PC-9 (cell line): Measurements from ENCODE around the gene NLRP8. TPM values are rescaled to one million over a fixed set of nuclear protein-coding genes. Genes with fewer than 3 reads are reported as not detected.
"Not testable (repeated sequence)": the region's sequence is repeated elsewhere in the genome, so short reads cannot be mapped to it uniquely, and the experiment has no call there.

ENCODE experiments used
- BruUV-seq: library from RNA; stranded (reverse); fragments of 400-500 nt; replicated peaks from 2 replicates; lab custom pipeline; 2021; lab: Mats Ljungman, UMichigan
- CTCF ChIA-PET: fragments of 300-600 bp; sonication (Branson Sonifier 250); formaldehyde crosslinking; loops from one replicate; lab custom pipeline; 2022; ENCODE audit warnings: antibody characterized with exemption; lab: Charles Lee
- POLR2A ChIA-PET: fragments of 300-600 bp; sonication (Branson Sonifier 250); formaldehyde crosslinking; loops from one replicate; lab custom pipeline; 2022; ENCODE audit warnings: antibody characterized with exemption; ENCODE audit not compliant: unreplicated experiment; lab: Charles Lee
- DNase-seq, 2 experiments: peaks; one replicate each; pipeline versions ENCODE4 v3.0.0 to v3.0.0-alpha.2; 2015 to 2022; ENCODE audit warnings: mixed read lengths in 1 of 2
- H2AFZ ChIP-seq: fragments of 200-600 bp; sonication (generic); 2 replicates; pipeline ENCODE4 v1.8.1; 2017; ENCODE audit warnings: antibody characterized with exemption
- H3F3A ChIP-seq: fragments of 200-600 bp; sonication (generic); 2 replicates; pipeline ENCODE4 v1.8.1; 2017; ENCODE audit warnings: antibody characterized with exemption, mild to moderate bottlenecking, low read depth; ENCODE audit not compliant: insufficient read depth
- H3K27ac ChIP-seq: fragments of 200-600 bp; sonication (generic); 2 replicates; pipeline ENCODE4 v1.6.1; 2016; ENCODE audit warnings: mixed run types
- H3K27me3 ChIP-seq: fragments of 200-600 bp; sonication (generic); 2 replicates; pipeline ENCODE4 v1.6.1; 2016; ENCODE audit warnings: low read depth, mixed run types; ENCODE audit not compliant: insufficient read depth
- H3K36me3 ChIP-seq: fragments of 200-600 bp; sonication (generic); 2 replicates; pipeline ENCODE4 v1.6.1; 2016; ENCODE audit warnings: low read depth, mixed run types
- H3K4me1 ChIP-seq: fragments of 200-600 bp; sonication (generic); replicated peaks from 2 replicates; pipeline ENCODE4 v1.6.1; 2016; ENCODE audit warnings: mixed run types; ENCODE audit not compliant: insufficient read depth
- H3K4me2 ChIP-seq: fragments of 200-600 bp; sonication (generic); 2 replicates; pipeline ENCODE4 v1.6.1; 2017; ENCODE audit warnings: mixed run types
- H3K4me3 ChIP-seq: fragments of 200-600 bp; sonication (generic); 2 replicates; pipeline ENCODE4 v1.6.1; 2016; ENCODE audit warnings: mixed run types
- H3K79me2 ChIP-seq: fragments of 200-600 bp; sonication (generic); 2 replicates; pipeline ENCODE4 v1.6.1; 2017; ENCODE audit warnings: low read depth, mixed run types
- H3K9me2 ChIP-seq: fragments of 200-600 bp; sonication (generic); 2 replicates; pipeline ENCODE4 v1.8.1; 2017; ENCODE audit warnings: mild to moderate bottlenecking; ENCODE audit not compliant: insufficient read depth
- H3K9me3 ChIP-seq: fragments of 200-600 bp; sonication (generic); 2 replicates; pipeline ENCODE4 v1.8.1; 2016; ENCODE audit warnings: low read depth; ENCODE audit not compliant: insufficient read depth
- H4K20me1 ChIP-seq: fragments of 200-600 bp; sonication (generic); 2 replicates; pipeline ENCODE4 v1.8.1; 2017; ENCODE audit not compliant: insufficient read depth
- EZH2 ChIP-seq: fragments of 200-600 bp; sonication (generic); IDR thresholded peaks from 2 replicates; pipeline ENCODE4 v1.8.0; 2017; ENCODE audit warnings: antibody characterized with exemption, low read depth
- intact Hi-C: fragments of 100-400 bp; cut with micrococcal nuclease; formaldehyde crosslinking; loops from one replicate; pipeline ENCODE4 v1.10.0; 2022; ENCODE audit not compliant: unreplicated experiment
- total RNA-seq: library from RNA; stranded (reverse); gene quantifications from 2 replicates; pipeline ENCODE4 v1.2.3, GENCODE V29; 2021
- TF ChIP-seq, protein P1 (sequence below): fragments of 200-600 bp; sonication (generic); conservative IDR thresholded peaks from 2 replicates; pipeline ENCODE4 v1.6.1; 2017; ENCODE audit warnings: mixed run types, antibody characterized with exemption, mild to moderate bottlenecking, moderate library complexity

NLRP8 gene
- total RNA-seq, 1 experiment from 2014 or later, result not detected

DNA sequence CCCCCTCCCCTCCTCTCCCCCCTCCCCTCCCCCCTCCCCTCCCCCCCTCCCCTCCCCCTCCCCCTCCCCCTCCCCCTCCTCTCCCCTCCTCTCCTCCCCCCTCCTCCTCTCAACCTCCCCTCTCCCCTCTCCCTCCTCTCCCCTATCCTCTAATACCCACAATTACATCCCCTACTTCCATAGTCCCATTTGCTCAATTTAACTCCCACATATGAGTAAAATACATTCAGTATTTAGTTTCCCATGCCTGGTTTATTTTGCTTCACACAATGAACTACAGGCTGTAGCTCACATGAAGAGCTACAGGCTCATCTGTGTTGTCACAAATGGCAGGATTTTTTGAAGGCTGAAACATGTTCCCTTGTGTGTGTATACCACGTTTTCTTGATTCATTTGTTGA, 45.9 kb downstream of the NLRP8 start:
- ChIA-PET CTCF (no interaction called here), POLR2A (no interaction called here)
- no peak overlapping the region for H2AFZ ChIP-seq
- intact Hi-C loops, result no loop called here
- peaks cover 35% of the 10 kb centered on the region for H3K27me3 ChIP-seq
- H3K4me1 ChIP-seq, result no peaks in the 10 kb centered on the region
- H3K9me2 ChIP-seq, result no peaks in the 10 kb centered on the region
- H3K4me3 ChIP-seq, result no peak overlapping the region
- H3K36me3 ChIP-seq, result no peaks in the 10 kb centered on the region
- no peak overlapping the region for H3K27ac ChIP-seq
- no peak for DNase-seq
- no peaks in the 10 kb centered on the region for H3F3A ChIP-seq
- TF ChIP-seq, protein P1, sequence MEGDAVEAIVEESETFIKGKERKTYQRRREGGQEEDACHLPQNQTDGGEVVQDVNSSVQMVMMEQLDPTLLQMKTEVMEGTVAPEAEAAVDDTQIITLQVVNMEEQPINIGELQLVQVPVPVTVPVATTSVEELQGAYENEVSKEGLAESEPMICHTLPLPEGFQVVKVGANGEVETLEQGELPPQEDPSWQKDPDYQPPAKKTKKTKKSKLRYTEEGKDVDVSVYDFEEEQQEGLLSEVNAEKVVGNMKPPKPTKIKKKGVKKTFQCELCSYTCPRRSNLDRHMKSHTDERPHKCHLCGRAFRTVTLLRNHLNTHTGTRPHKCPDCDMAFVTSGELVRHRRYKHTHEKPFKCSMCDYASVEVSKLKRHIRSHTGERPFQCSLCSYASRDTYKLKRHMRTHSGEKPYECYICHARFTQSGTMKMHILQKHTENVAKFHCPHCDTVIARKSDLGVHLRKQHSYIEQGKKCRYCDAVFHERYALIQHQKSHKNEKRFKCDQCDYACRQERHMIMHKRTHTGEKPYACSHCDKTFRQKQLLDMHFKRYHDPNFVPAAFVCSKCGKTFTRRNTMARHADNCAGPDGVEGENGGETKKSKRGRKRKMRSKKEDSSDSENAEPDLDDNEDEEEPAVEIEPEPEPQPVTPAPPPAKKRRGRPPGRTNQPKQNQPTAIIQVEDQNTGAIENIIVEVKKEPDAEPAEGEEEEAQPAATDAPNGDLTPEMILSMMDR, result no peak
- TF ChIP-seq EZH2, result no peak
- H3K4me2 ChIP-seq, result no peak overlapping the region
- no TSS peak for BruUV-seq
- no peaks in the 10 kb centered on the region for H4K20me1 ChIP-seq
- H3K79me2 ChIP-seq, result no peaks in the 10 kb centered on the region
- no peaks in the 10 kb centered on the region for H3K9me3 ChIP-seq

DNA sequence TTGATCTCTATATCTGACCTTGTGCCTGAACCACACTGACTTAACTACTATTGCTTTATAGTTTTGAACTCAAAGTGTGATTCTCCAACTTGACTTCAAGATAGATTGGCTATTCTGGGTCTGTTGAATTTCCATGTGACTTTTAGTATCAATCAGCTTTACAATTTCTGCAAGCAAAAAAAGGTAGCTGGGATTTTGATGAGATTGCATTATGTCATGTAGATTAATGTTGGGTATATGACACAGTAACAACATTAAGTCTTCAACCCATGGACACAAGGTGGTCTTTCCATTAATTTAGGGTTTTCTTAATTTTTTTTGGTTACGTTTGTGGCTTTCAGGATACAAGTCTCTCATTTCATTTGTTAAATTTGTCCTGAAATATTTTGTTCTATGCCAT, 67.1 kb downstream of the NLRP8 start:
- POLR2A ChIA-PET, result no interaction called here
- H2AFZ ChIP-seq, result no peak overlapping the region
- intact Hi-C loops, result no loop called here
- H3K27ac ChIP-seq, result no peak overlapping the region
- no peak overlapping the region for H3K4me2 ChIP-seq
- H3K27me3 ChIP-seq, result peaks cover 65% of the 10 kb centered on the region
- no peaks in the 10 kb centered on the region for H3K79me2 ChIP-seq
- H3F3A ChIP-seq, result no peaks in the 10 kb centered on the region
- H3K9me2 ChIP-seq, result no peaks in the 10 kb centered on the region
- no peaks in the 10 kb centered on the region for H3K4me1 ChIP-seq
- no peaks in the 10 kb centered on the region for H3K36me3 ChIP-seq
- CTCF ChIA-PET, result no interaction called here
- DNase-seq, result no peak
- H4K20me1 ChIP-seq, result no peaks in the 10 kb centered on the region
- no peak overlapping the region for H3K4me3 ChIP-seq
- H3K9me3 ChIP-seq, result no peaks in the 10 kb centered on the region; the same call in 1 of the 2 replicates
- BruUV-seq, result no TSS peak
- no peak for TF ChIP-seq EZH2
- TF ChIP-seq, protein P1, result no peak

DNA sequence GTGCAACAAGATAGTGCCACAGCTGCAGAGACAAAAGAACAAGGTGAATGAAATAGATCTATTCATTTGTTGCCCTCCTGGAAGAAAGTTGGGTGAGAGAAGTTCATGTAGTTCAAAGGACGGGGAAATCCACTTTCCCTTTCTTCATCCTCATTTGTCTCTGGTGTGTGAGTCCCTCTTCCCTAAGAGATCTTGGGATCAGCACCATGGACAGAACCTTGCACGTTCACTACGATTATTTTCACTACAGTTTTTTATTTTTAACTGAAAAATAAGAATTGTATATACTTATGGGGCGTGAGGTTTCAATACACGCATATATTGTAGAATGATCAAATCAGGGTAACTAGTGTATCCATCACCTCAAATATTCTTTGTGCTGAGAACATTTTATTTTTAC, 68.1 kb downstream of the NLRP8 start:
- no peaks in the 10 kb centered on the region for H3K36me3 ChIP-seq
- no peak overlapping the region for H2AFZ ChIP-seq
- H3K9me3 ChIP-seq, result no peaks in the 10 kb centered on the region; the same call in 1 of the 2 replicates
- H3K4me2 ChIP-seq, result no peak overlapping the region
- no peaks in the 10 kb centered on the region for H4K20me1 ChIP-seq
- no peak overlapping the region for H3K27ac ChIP-seq
- TF ChIP-seq EZH2, result no peak
- TF ChIP-seq, protein P1, result no peak
- no peak for DNase-seq
- intact Hi-C loops, result no loop called here
- BruUV-seq, result no TSS peak
- no peaks in the 10 kb centered on the region for H3K4me1 ChIP-seq
- no peaks in the 10 kb centered on the region for H3K79me2 ChIP-seq
- peaks cover 57% of the 10 kb centered on the region for H3K27me3 ChIP-seq
- no peaks in the 10 kb centered on the region for H3K9me2 ChIP-seq
- POLR2A ChIA-PET, result no interaction called here
- H3K4me3 ChIP-seq, result no peak overlapping the region
- CTCF ChIA-PET, result no interaction called here
- H3F3A ChIP-seq, result no peaks in the 10 kb centered on the region

DNA sequence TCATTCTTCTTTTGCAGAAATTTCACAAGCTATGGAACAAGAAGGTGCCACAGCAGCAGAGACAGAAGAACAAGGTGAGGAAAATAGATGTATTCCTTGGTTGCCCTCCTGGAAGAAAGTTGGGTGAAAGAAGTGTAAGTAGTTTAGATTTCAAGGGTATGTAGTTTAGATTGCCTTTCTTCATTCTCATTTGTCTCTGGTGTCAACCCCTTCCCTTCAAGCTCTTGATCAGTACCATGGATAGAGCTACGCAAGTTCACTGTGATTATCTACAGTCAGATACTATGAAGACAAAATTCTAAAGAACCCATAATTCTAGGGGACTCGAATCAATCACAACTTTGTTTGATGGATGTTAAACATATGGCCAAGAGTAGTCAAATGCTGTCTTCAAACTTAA, 71.7 kb downstream of the NLRP8 start:
- BruUV-seq, intact Hi-C loops, POLR2A ChIA-PET: not testable (repeated sequence)

DNA sequence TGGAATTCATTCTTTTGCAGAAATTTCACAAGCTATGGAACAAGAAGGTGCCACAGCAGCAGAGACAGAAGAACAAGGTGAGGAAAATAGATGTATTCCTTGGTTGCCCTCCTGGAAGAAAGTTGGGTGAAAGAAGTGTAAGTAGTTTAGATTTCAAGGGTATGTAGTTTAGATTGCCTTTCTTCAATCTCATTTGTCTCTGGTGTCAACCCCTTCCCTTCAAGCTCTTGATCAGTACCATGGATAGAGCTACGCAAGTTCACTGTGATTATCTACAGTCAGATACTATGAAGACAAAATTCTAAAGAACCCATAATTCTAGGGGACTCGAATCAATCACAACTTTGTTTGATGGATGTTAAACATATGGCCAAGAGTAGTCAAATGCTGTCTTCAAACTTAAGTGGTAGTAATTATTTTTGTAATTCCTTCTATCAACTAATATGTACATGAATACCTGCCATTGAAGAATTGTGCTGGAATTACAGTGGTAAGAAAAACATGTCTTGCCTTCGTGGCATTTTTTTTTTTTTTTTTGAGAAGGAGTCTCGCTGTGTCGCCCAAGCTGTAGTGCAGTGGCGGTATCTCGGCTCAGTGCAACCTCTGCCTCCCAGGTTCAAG, 72.8 kb downstream of the NLRP8 start:
- H3K36me3 ChIP-seq, H3K79me2 ChIP-seq, H3K4me2 ChIP-seq, H3K9me2 ChIP-seq, H3K4me1 ChIP-seq, H2AFZ ChIP-seq, BruUV-seq, H3F3A ChIP-seq, H4K20me1 ChIP-seq, CTCF ChIA-PET, POLR2A ChIA-PET, intact Hi-C loops, H3K27ac ChIP-seq, DNase-seq, H3K9me3 ChIP-seq, H3K4me3 ChIP-seq: not testable (repeated sequence)
- H3K27me3 ChIP-seq, result peaks cover 68% of the 10 kb centered on the region

More for the DNA sequence above, 71.7 kb downstream of the NLRP8 start:
- H3K36me3 ChIP-seq, H3K27ac ChIP-seq, H3K4me3 ChIP-seq, H3K4me1 ChIP-seq, DNase-seq, H2AFZ ChIP-seq, H4K20me1 ChIP-seq, CTCF ChIA-PET, H3K9me3 ChIP-seq, H3K79me2 ChIP-seq, H3K9me2 ChIP-seq, H3F3A ChIP-seq, H3K4me2 ChIP-seq: not testable (repeated sequence)
- peaks cover 67% of the 10 kb centered on the region for H3K27me3 ChIP-seq
